Measurements from ENCODE around the gene HIP1R.

- TF ChIP-seq POLR2A (IDR thresholded peaks at IDR 0.05; ENCODE audit: low read length) (no peak), GATA1 (IDR thresholded peaks at IDR 0.05; ENCODE audit: low read depth, low read length) (no peak)
Observed at GRCh38 chr12:122847921-122848421, 12.7 kb downstream of the HIP1R start.

All from erythroblast (primary cell).